Umbilical cord (tissue), 2 donors: ENCODE results near the gene MTX3. TPM values are rescaled to one million over a fixed set of nuclear protein-coding genes. Genes with fewer than 3 reads are reported as not detected.

ENCODE experiments used
- DNase-seq: peaks from one replicate; pipeline ENCODE4 v3.0.0-alpha.2; 2015; ENCODE audit warnings: low spot score
- total RNA-seq: library from RNA; depleted of rRNA; stranded (reverse); fragments of >200 nt; gene quantifications from one replicate; pipeline ENCODE4 v1.2.3, GENCODE V29; 2014; ENCODE audit warnings: low replicate concordance; ENCODE audit not compliant: insufficient read depth

The MTX3 gene
- total RNA-seq, 1 donor from 2014 or later: 26.0 TPM

GRCh38 chr5:79983618-79984017 lies 7.4 kb downstream of the MTX3 start:
- no peak for DNase-seq

- no peak for DNase-seq
Measured at GRCh38 chr5:79982136-79982535, 8.9 kb downstream of the MTX3 start.

GRCh38 chr5:79976759-79977515 lies 14.1 kb downstream of the MTX3 start:
- DNase-seq: no peak

- no peak for DNase-seq
Measured at GRCh38 chr5:79975422-79975821, 15.6 kb downstream of the MTX3 start.

GRCh38 chr5:79974886-79975285 lies 16.2 kb downstream of the MTX3 start:
- DNase-seq: no peak

- DNase-seq: no peak
Measured at GRCh38 chr5:79973996-79974395, 17.1 kb downstream of the MTX3 start.

- DNase-seq: no peak
Measured at GRCh38 chr5:79973511-79973910, 17.6 kb downstream of the MTX3 start.

- no peak for DNase-seq
Measured at GRCh38 chr5:79971156-79971555, 19.9 kb downstream of the MTX3 start.

GRCh38 chr5:79966448-79966847 lies 24.6 kb downstream of the MTX3 start:
- DNase-seq: no peak

GRCh38 chr5:79964136-79964535 lies 26.9 kb downstream of the MTX3 start:
- no peak for DNase-seq

GRCh38 chr5:79963261-79964061 lies 27.6 kb downstream of the MTX3 start:
- DNase-seq: no peak

- DNase-seq: no peak
Measured at GRCh38 chr5:79962575-79963222, 28.4 kb downstream of the MTX3 start.

GRCh38 chr5:79961716-79962574 lies 29.1 kb downstream of the MTX3 start:
- DNase-seq: no peak

GRCh38 chr5:79959407-79959806 lies 31.7 kb downstream of the MTX3 start:
- DNase-seq: no peak

GRCh38 chr5:79955941-79956670 lies 35.0 kb downstream of the MTX3 start:
- no peak for DNase-seq

- DNase-seq: no peak
Measured at GRCh38 chr5:79955356-79955895, 35.6 kb downstream of the MTX3 start.

GRCh38 chr5:79954620-79955019 lies 36.4 kb downstream of the MTX3 start:
- DNase-seq: no peak

GRCh38 chr5:79947567-79947966 lies 43.5 kb downstream of the MTX3 start:
- no peak for DNase-seq

- no peak for DNase-seq
Measured at GRCh38 chr5:79938468-79938867, 52.6 kb downstream of the MTX3 start.

- DNase-seq: no peak
Measured at GRCh38 chr5:79936646-79937216, 54.3 kb downstream of the MTX3 start.
